GM10266 (cell line): ENCODE measurements around the gene ARSI.

Source experiments
- DNase-seq: peaks from one replicate; pipeline ENCODE4 v3.0.0; 2012; ENCODE audit errors: extremely low spot score
- TF ChIP-seq, protein P1 (sequence below): IDR thresholded peaks from 2 replicates; pipeline ENCODE4 v1.5.1; 2012; ENCODE audit warnings: mild to moderate bottlenecking, low read depth; ENCODE audit not compliant: control insufficient read depth, insufficient read depth; ENCODE audit errors: missing control alignments

ARSI gene

DNA sequence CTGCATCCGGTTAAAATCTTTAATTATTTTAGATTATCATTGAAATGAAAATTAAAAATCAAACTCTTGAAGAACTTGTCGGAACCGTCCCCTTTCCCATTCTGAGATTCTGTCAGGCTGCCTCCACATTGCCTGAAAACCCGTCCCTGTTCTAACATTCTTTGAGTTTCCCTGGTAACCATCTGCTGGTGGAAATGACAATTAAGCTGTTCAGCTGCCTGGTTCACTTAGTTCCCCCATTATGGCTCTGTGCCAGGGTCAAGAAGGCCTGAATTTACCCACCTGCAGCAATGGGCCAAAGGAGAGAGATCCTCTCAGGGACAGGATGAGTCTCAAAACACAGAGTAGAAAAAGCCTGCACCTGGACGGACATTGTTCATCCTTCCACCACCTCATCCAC, 43.0 kb upstream of the ARSI start:
- TF ChIP-seq, protein P1, sequence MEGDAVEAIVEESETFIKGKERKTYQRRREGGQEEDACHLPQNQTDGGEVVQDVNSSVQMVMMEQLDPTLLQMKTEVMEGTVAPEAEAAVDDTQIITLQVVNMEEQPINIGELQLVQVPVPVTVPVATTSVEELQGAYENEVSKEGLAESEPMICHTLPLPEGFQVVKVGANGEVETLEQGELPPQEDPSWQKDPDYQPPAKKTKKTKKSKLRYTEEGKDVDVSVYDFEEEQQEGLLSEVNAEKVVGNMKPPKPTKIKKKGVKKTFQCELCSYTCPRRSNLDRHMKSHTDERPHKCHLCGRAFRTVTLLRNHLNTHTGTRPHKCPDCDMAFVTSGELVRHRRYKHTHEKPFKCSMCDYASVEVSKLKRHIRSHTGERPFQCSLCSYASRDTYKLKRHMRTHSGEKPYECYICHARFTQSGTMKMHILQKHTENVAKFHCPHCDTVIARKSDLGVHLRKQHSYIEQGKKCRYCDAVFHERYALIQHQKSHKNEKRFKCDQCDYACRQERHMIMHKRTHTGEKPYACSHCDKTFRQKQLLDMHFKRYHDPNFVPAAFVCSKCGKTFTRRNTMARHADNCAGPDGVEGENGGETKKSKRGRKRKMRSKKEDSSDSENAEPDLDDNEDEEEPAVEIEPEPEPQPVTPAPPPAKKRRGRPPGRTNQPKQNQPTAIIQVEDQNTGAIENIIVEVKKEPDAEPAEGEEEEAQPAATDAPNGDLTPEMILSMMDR = no peak
- no peak for DNase-seq

DNA sequence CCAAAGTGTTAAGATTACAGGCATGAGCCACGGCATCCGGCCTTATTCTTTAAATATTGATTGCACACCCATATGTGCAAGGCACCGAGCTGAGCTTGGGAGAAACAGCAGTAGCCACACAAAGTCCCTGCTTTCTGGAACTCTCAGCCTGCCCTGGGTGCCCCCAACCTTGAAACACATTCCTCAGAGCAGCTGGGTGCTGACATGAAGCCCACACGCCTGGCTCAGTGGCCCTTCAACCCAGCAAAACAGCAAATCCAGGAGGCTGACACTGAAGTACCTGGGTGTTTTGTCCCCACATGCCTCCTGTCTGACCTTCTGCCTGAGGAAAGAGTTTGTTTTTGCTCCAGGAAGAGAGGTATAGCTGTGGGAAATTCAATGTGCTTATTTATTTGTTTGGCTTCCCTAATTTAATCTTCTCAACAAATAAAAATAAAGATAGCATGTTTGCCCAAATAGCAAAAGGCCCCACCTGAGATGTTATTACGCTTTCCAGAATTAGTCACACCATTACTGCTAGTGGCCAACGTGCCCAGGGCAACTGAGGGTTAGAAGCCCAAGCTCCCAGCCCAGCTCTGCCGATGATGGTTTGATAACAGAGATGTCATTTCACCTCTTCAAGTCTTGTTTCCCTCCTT, 41.4 kb upstream of the ARSI start:
- TF ChIP-seq, protein P1 = no peak
- DNase-seq = no peak

DNA sequence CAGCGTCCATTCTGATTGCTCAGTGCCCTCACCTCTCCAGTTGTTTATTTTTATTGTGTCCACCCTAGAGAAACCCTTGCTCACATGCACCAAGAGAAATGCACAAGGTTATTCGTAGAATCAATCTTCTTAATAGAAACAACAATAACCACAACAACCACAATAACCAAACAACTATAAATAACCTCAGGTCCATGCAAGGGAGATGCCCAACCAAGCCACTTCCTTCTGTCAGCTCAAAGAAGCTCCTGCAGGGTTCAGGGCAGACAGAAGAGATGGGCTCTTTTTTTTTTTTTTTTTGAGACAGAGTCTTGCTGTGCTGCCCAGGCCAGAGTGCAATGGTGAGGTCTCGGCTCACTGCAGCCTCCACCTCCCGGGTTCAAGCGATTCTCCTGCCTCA, 39.9 kb upstream of the ARSI start:
- no peak for DNase-seq
- TF ChIP-seq, protein P1 = no peak

DNA sequence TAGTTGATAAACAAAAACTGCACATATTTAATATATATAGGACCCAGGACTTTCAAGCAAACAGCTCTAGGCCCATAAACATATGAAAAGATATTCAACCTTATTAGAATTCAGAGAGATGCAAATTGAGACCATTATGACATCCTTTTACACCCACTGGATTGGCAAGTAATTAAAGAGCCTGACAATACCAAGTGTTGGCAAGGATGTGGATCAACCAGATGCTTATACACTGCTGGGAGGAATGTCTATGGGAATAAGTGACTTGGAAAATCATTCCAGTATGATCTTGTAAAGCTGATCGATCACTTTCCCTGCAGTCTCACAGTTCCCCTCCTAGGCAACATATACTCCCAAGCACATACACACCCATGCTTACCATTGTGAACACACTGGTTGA, 39.3 kb upstream of the ARSI start:
- TF ChIP-seq, protein P1 = no peak
- DNase-seq = no peak

DNA sequence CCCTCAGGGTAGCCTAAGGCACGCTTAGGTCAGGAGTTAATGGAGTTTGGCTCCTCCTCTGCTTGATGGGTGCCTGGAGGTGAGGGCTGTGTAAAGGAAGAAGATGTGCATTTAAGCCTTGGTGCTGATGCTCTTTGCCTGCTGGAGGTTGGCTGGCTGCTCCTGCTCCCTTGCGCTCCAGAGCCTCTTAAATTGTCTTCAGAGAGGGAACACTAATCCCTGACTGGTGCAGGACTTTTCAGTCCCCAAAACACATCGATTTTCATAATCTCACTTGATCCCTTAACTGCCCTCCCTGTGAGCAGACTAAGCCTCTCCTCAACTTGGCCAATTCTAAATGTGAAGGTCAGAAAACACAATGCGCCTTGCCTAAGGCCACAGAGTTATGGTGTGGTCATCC, 38.6 kb upstream of the ARSI start:
- DNase-seq = no peak
- TF ChIP-seq, protein P1 = no peak

DNA sequence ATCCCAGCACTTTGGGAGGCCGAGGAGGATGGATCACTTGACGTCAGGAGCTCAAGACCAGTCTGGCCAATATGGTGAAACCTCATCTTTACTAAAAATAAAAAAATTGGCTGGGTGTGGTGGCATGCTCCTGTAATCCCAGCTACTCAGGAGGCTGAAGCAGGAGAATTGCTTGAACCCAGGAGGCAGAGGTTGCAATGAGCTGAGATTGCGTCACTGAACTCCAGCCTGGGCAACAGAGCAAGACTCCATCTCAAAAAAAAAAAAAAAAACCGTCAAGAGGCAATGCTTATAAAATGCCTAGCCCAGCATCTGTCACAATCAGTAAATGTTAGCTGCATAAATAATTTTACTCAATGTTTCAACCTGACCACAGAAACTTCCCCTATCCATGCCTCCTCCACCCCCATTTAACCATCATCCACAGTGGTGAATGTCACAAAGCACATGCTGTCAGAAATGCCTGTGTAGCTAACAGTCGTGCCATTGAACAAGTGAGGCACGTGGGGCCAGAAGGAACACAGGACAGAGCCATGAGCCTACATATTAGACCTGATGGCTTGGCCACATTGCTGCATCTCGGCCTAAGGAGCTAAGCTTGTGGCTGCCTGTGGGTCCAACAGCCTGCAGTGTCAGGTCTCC, 38.0 kb upstream of the ARSI start:
- DNase-seq = no peak
- TF ChIP-seq, protein P1 = no peak

DNA sequence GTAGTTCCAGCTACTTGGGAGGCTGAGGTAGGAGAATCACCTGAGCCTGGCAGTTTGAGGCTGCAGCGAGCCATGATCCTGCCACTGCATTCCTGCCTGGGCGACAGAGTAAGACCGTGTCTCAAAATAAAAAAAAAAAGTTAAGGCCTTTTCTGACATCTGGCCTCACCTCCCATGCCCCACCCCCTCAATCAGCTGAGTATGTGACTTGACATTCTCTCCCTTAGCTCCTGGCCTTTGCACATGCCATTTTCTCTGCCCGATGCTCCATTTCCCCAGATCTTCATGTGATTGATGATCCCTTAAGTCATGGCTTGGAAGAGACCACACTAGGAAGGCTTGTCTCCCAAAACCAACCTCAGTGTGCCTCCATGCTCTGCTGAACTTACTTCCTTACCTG, 37.1 kb upstream of the ARSI start:
- DNase-seq = no peak
- TF ChIP-seq, protein P1 = no peak
